ENCODE measurements around the gene HAO1.

DNA sequence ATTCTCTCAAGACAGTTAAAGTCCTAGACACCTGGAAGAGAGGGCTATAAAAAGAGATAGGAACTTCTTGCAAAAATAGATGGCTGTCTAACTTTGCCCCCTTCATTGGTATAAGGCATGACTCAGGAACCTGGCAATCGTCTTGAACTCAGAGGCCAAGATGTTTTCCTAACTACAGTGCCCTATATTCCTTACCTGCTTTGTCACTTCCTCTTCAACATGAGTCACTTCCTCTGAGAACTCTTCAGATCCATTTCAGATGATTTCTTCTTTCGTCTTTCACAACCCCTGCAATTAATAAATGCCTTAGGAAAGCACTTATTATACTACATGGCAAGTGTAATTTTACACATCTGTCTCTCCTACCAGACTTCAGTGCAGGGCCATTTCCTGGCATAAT lies 83.5 kb downstream of the HAO1 start:
- TF ChIP-seq, protein P1, sequence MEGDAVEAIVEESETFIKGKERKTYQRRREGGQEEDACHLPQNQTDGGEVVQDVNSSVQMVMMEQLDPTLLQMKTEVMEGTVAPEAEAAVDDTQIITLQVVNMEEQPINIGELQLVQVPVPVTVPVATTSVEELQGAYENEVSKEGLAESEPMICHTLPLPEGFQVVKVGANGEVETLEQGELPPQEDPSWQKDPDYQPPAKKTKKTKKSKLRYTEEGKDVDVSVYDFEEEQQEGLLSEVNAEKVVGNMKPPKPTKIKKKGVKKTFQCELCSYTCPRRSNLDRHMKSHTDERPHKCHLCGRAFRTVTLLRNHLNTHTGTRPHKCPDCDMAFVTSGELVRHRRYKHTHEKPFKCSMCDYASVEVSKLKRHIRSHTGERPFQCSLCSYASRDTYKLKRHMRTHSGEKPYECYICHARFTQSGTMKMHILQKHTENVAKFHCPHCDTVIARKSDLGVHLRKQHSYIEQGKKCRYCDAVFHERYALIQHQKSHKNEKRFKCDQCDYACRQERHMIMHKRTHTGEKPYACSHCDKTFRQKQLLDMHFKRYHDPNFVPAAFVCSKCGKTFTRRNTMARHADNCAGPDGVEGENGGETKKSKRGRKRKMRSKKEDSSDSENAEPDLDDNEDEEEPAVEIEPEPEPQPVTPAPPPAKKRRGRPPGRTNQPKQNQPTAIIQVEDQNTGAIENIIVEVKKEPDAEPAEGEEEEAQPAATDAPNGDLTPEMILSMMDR (IDR thresholded peaks at IDR 0.05), result no peak
- TF ChIP-seq POLR2AphosphoS5 (IDR thresholded peaks at IDR 0.05) (no peak), POLR2A (IDR thresholded peaks at IDR 0.05) (no peak)
